HG03025 (cell line): ENCODE data around the gene OSGEP.

Experiments
- ATAC-seq: cut with Tn5 transposase; IDR thresholded peaks from one replicate; pipeline ENCODE4 v1.9.1; 2021; ENCODE audit warnings: mild to moderate bottlenecking, moderate library complexity; ENCODE audit not compliant: unreplicated experiment, low FRiP score

Gene OSGEP

GRCh38 chr14:20400965-20401593, 53.5 kb downstream of the OSGEP start:
- ATAC-seq, result no peak

DNA sequence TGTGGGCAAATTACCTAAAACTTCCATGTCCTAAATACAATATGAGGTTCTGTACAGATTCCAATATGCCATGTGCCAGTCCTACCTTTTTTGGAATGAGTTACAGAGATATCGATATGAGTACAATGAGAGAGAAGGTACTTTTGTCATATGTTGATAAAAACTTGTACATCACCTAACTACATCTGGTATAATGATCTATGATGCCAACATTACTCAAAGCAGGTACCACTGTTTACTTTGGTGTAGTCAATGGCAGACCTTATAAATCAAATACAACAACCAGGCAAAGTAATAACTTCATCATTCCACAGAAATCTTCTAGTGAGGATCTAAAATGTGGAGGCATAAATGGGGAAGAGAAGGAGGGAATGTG, 54.0 kb downstream of the OSGEP start:
- ATAC-seq, result no peak

- no peak for ATAC-seq
Measured at GRCh38 chr14:20397511-20397910, 57.1 kb downstream of the OSGEP start.
